Mucosa of rectum (tissue), 2 donors: ENCODE measurements around the gene KRT86.

Experiments used
- H3K27ac ChIP-seq, 2 donors: one replicate each; pipeline ENCODE4 v1.7.0; 2013; ENCODE audit warnings: inconsistent platforms in 2 of 2, low read depth in 2 of 2, low read length in 2 of 2
- H3K27me3 ChIP-seq, 2 donors: one replicate each; pipeline ENCODE4 v1.7.0; 2013; ENCODE audit warnings: low read length in 2 of 2; ENCODE audit not compliant: control insufficient read depth in 2 of 2, insufficient read depth in 2 of 2
- H3K36me3 ChIP-seq, 2 donors: one replicate each; pipeline ENCODE4 v1.7.0; 2013; ENCODE audit warnings: low read length in 2 of 2; ENCODE audit not compliant: control insufficient read depth in 2 of 2, insufficient read depth in 2 of 2
- H3K4me1 ChIP-seq, 2 donors: one replicate each; pipeline ENCODE4 v1.7.0; 2013; ENCODE audit warnings: low read length in 2 of 2, mild to moderate bottlenecking in 1 of 2; ENCODE audit not compliant: control insufficient read depth in 2 of 2, insufficient read depth in 2 of 2
- H3K4me3 ChIP-seq, 2 donors: one replicate each; pipeline ENCODE4 v1.7.0; 2013; ENCODE audit warnings: low read length in 2 of 2
- H3K9ac ChIP-seq, 2 donors: one replicate each; pipeline ENCODE4 v1.7.0; 2013; ENCODE audit warnings: low read length in 2 of 2, low read depth in 1 of 2, mild to moderate bottlenecking in 1 of 2
- H3K9me3 ChIP-seq, 2 donors: one replicate each; pipeline ENCODE4 v1.7.0; 2013; ENCODE audit warnings: low read length in 2 of 2; ENCODE audit not compliant: control insufficient read depth in 2 of 2
- donor health status: healthy.
- donor health status: Normal muscosa, but diverticular disease.

KRT86 gene

DNA sequence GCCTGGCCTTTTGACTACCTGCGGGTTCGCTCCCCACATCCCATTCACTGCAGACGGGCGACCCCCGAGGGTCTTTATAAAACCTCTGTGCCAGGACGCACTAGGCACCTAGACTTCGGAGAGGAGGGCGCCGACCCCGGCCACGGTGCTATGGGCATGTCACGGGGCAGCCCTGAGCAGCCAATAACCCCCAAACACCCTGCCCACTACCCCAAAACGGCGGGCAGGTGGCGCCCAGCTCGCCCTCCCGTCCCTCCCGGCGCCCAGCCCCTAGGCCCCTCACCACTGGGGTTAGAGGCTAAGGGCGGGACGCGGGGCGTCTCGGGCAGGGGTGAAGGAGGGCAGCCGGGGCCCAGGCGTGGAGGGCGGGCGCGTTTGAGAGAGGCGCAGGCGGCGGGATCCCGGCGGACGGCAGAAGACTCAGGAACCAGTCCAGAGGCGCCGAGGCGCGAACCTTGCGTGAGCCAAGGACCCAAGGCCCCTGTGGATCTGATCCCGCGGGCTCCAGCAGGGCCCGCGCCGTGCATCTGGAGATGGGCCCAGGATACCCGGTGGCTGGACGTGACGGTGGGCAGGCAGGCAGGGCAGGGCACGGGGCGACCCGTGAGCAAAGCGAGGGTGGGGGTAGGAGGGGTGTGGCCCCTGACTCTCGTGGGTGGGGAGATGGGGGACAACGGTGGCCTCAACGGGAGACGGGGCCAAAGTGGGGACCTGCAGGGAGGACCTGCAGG is 81.8 kb downstream of the KRT86 start:
- Histone ChIP-seq H3K4me1 (no peaks in the 10 kb centered on the region), H3K9me3 (no peaks in the 10 kb centered on the region)

DNA sequence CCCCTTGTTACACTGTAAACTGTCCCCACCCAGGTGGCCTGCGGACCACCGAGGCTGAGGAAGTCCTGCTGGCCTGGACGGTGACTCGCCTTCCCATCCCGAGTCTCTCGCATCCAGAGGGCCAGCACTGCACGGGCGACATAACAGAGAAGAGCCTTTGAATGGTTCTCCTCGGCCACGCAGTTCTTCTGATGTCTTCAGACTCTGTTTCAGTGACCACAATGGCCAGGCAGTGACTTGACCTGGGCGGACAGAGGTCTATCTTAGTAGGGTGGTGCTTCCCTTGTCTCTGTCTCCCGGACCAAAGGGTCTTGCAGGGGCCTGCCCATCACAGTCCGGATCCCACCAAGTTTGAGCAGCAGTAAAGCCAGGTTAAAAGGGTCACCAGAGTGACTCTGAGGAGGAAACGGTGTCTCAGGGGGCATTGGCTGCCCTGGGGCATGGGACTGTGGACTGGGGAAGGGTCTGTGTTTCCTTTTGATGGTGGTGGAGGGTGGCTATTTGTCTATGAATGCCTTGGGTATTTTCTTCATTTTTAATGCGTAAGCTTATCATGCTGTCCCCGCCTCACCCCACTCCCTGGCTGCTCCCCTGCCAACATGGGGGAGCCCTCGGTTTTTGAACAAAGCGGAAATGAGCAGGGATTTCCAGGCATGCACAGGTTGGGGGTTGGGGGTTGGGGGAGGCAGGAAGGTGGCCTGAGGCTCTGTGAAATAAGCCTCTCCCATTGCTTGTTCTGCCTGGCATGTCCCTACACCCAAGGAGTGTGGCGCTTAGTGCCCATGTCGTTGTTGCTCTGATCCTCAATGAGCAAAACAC is 82.5 kb downstream of the KRT86 start:
- Histone ChIP-seq H3K9ac (no peak overlapping the region), H3K36me3 (no peaks in the 10 kb centered on the region), H3K27me3 (peaks cover 0 to 7% of the 10 kb centered on the region in 2 donors), H3K4me1 (no peaks in the 10 kb centered on the region), H3K4me3 (no peak overlapping the region), H3K9me3 (no peaks in the 10 kb centered on the region), H3K27ac (no peak overlapping the region)

More for the DNA sequence above, 81.8 kb downstream of the KRT86 start:
- no peak overlapping the region for H3K4me3 ChIP-seq
- no peak overlapping the region for H3K27ac ChIP-seq
- H3K27me3 ChIP-seq = peaks cover 0 to 7% of the 10 kb centered on the region in 2 donors
- H3K36me3 ChIP-seq = no peaks in the 10 kb centered on the region
- H3K9ac ChIP-seq = no peak overlapping the region
